HS-27A (cell line): ENCODE results near the gene SNORC.

ENCODE experiments used
- DNase-seq: peaks from one replicate; pipeline ENCODE4 v3.0.0-alpha.2; 2012; ENCODE audit warnings: low read depth, missing footprints

SNORC gene

GRCh38 chr2:232869138-232870017 lies 686 bp upstream of the SNORC start:
- no peak for DNase-seq

- DNase-seq, result no peak
Measured at GRCh38 chr2:232870766-232871371, 805 bp downstream of the SNORC start.

GRCh38 chr2:232871418-232871834 lies 1.4 kb downstream of the SNORC start:
- DNase-seq, result no peak

GRCh38 chr2:232871835-232872736 lies 2.0 kb downstream of the SNORC start:
- DNase-seq, result no peak

- no peak for DNase-seq
Measured at GRCh38 chr2:232872826-232873225, 2.8 kb downstream of the SNORC start.

- no peak for DNase-seq
Measured at GRCh38 chr2:232873292-232873908, 3.3 kb downstream of the SNORC start.

- no peak for DNase-seq
Measured at GRCh38 chr2:232873909-232874641, 4.0 kb downstream of the SNORC start.

- DNase-seq, result no peak
Measured at GRCh38 chr2:232874677-232875223, 4.7 kb downstream of the SNORC start.

GRCh38 chr2:232875256-232876121 lies 5.4 kb downstream of the SNORC start:
- DNase-seq, result no peak

- no peak for DNase-seq
Measured at GRCh38 chr2:232876161-232876977, 6.3 kb downstream of the SNORC start.

- DNase-seq, result no peak
Measured at GRCh38 chr2:232876978-232877441, 6.9 kb downstream of the SNORC start.

- DNase-seq, result no peak
Measured at GRCh38 chr2:232877940-232878511, 8.0 kb downstream of the SNORC start.

- DNase-seq, result no peak
Measured at GRCh38 chr2:232878855-232879617, 9.0 kb downstream of the SNORC start.

GRCh38 chr2:232879618-232880494 lies 9.8 kb downstream of the SNORC start:
- no peak for DNase-seq

GRCh38 chr2:232880764-232881351 lies 10.8 kb downstream of the SNORC start:
- DNase-seq, result no peak

- no peak for DNase-seq
Measured at GRCh38 chr2:232882085-232882484, 12.0 kb downstream of the SNORC start.
